Measurements from ENCODE around the gene NFYA.
A peak's percentile ranks its signal among the peaks of the same experiment; 100 is the strongest.

Gene NFYA

DNA sequence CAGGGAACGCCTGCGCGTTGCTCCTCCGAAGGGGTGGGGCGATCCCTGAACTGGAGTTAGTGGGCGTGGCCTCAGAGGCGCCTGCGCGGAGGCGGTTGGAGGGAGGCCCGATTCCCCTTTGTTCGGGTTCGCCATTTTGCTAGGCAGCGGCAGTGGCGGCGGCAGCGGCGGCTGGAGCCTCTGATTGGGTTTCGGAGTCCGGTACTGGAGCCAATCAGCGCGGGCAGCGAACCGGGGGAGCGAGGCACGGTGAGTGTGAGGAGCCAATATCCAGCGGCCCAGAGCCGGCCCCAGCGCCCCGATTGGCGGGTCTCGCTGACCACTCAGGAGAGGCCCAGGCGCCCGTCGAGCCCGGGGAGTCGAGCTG is at the start of gene NFYA:
TSS of gene NFYA (plus strand) at position 139 of the 367 bp plus-strand sequence. CDS start 6,116 bp downstream, outside the sequence.
- Histone ChIP-seq H3K36me3 (ENCODE audit: control insufficient read depth in 2 of 2, insufficient read depth in 1 of 2, low read length in 2 of 2) (peaks cover 0 to 16% of the 10 kb centered on the region in 2 experiments; a peak in 1 of 3 replicates), H3K4me3 (ENCODE audit: low read depth, low read length) (peak within 1 kb of the TSS; percentile 95), H3K4me1 (ENCODE audit: control insufficient read depth, insufficient read depth, low read length) (0 out of 2 replicates have a peak, but pooled peaks cover 2% of the 10 kb centered on the region), H3K27ac (ENCODE audit: extremely low read depth, low read depth, low read length) (peak within 1 kb of the TSS; percentile 94), H3K9me3 (ENCODE audit: control insufficient read depth, insufficient read depth, low read depth, low read length) (no peaks in the 10 kb centered on the region)
- TF ChIP-seq ZNF560 (tag by site-specific recombination; IDR thresholded peaks at IDR 0.05; ENCODE audit: borderline replicate concordance) (no peak), ZNF221 (tag by site-specific recombination; IDR thresholded peaks at IDR 0.05; ENCODE audit: borderline replicate concordance) (no peak), SP2 (tag by site-specific recombination; IDR thresholded peaks at IDR 0.05) (peak; percentile 69), EGR2 (tag by site-specific recombination; IDR thresholded peaks at IDR 0.05; ENCODE audit: low read depth) (peak; percentile 46; the same call in 1 of the 2 replicates), SP3 (tag by site-specific recombination; IDR thresholded peaks at IDR 0.05) (no peak; the same call in 1 of the 2 replicates), ZNF354C (tag by site-specific recombination; IDR thresholded peaks at IDR 0.05; ENCODE audit: borderline replicate concordance, low read depth) (no peak), ZBTB17 (tag by site-specific recombination; IDR thresholded peaks at IDR 0.05) (peak; percentile 66), ZNF416 (tag by site-specific recombination; IDR thresholded peaks at IDR 0.05) (no peak)
- TF ChIP-seq, protein P1, sequence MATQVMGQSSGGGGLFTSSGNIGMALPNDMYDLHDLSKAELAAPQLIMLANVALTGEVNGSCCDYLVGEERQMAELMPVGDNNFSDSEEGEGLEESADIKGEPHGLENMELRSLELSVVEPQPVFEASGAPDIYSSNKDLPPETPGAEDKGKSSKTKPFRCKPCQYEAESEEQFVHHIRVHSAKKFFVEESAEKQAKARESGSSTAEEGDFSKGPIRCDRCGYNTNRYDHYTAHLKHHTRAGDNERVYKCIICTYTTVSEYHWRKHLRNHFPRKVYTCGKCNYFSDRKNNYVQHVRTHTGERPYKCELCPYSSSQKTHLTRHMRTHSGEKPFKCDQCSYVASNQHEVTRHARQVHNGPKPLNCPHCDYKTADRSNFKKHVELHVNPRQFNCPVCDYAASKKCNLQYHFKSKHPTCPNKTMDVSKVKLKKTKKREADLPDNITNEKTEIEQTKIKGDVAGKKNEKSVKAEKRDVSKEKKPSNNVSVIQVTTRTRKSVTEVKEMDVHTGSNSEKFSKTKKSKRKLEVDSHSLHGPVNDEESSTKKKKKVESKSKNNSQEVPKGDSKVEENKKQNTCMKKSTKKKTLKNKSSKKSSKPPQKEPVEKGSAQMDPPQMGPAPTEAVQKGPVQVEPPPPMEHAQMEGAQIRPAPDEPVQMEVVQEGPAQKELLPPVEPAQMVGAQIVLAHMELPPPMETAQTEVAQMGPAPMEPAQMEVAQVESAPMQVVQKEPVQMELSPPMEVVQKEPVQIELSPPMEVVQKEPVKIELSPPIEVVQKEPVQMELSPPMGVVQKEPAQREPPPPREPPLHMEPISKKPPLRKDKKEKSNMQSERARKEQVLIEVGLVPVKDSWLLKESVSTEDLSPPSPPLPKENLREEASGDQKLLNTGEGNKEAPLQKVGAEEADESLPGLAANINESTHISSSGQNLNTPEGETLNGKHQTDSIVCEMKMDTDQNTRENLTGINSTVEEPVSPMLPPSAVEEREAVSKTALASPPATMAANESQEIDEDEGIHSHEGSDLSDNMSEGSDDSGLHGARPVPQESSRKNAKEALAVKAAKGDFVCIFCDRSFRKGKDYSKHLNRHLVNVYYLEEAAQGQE (tag by site-specific recombination; IDR thresholded peaks at IDR 0.05): no peak
- CTCF ChIA-PET: interaction anchor here (0.6 to 1.3 kb wide), 5 partner anchors 9 to 243 kb away, joined by 3 to 4 read pairs (median 3); no protein-coding TSS in a partner anchor
- POLR2A ChIA-PET: interaction anchor here (0.6 to 1.5 kb wide), 19 partner anchors 9 to 1708 kb away, joined by 3 to 8 read pairs (median 3); partner anchors contain the start of gene TAF8

DNA sequence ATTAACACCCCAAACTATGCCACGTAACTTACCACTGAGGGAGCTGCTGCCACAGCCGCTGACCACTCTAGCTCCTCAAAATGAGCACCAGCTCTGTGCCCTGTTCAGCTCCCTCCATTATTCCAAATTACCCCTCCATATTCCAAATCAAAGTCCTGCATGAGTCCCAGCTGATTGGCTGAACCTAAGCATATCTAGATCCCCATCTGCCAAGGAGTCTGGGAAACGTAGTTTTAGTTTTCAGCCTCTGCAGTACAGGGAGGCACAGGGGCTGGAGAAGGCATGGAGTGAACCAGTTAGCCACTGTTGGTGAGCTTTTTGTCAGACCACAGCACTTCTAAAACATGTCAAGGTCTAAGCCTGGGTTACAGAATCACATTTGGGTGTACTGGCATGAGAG is 49.7 kb upstream of the NFYA start:
- Histone ChIP-seq H3K4me3 (ENCODE audit: low read depth, low read length) (no peak overlapping the region), H3K4me1 (ENCODE audit: control insufficient read depth, insufficient read depth, low read length) (peaks cover 16% of the 10 kb centered on the region), H3K9me3 (ENCODE audit: control insufficient read depth, insufficient read depth, low read depth, low read length) (no peaks in the 10 kb centered on the region), H3K36me3 (ENCODE audit: control insufficient read depth in 2 of 2, insufficient read depth in 1 of 2, low read length in 2 of 2) (no peaks in the 10 kb centered on the region), H3K27ac (ENCODE audit: extremely low read depth, low read depth, low read length) (no peak overlapping the region)
- CTCF ChIA-PET: interaction anchor here (0.9 to 11.0 kb wide), 15 partner anchors 8 to 409 kb away, joined by 3 to 146 read pairs (median 6); partner anchors contain the start of genes TSPO2 and UNC5CL
- TF ChIP-seq, protein P2, sequence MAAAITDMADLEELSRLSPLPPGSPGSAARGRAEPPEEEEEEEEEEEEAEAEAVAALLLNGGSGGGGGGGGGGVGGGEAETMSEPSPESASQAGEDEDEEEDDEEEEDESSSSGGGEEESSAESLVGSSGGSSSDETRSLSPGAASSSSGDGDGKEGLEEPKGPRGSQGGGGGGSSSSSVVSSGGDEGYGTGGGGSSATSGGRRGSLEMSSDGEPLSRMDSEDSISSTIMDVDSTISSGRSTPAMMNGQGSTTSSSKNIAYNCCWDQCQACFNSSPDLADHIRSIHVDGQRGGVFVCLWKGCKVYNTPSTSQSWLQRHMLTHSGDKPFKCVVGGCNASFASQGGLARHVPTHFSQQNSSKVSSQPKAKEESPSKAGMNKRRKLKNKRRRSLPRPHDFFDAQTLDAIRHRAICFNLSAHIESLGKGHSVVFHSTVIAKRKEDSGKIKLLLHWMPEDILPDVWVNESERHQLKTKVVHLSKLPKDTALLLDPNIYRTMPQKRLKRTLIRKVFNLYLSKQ (tag by site-specific recombination; IDR thresholded peaks at IDR 0.05; ENCODE audit: borderline replicate concordance): no peak
- no peak for TF ChIP-seq ZNF585B (tag by site-specific recombination; IDR thresholded peaks at IDR 0.05)
- no peak for TF ChIP-seq ZNF621 (tag by site-specific recombination; IDR thresholded peaks at IDR 0.05)
- TF ChIP-seq ZNF10 (tag by site-specific recombination; IDR thresholded peaks at IDR 0.05): no peak
- TF ChIP-seq, protein P3, sequence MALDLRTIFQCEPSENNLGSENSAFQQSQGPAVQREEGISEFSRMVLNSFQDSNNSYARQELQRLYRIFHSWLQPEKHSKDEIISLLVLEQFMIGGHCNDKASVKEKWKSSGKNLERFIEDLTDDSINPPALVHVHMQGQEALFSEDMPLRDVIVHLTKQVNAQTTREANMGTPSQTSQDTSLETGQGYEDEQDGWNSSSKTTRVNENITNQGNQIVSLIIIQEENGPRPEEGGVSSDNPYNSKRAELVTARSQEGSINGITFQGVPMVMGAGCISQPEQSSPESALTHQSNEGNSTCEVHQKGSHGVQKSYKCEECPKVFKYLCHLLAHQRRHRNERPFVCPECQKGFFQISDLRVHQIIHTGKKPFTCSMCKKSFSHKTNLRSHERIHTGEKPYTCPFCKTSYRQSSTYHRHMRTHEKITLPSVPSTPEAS (tag by site-specific recombination; IDR thresholded peaks at IDR 0.05): no peak
- POLR2A ChIA-PET: interaction anchor here (1.2 kb wide), 1 partner anchor 49 kb away, joined by 3 read pairs; the partner anchor contains the start of genes NFYA and OARD1

DNA sequence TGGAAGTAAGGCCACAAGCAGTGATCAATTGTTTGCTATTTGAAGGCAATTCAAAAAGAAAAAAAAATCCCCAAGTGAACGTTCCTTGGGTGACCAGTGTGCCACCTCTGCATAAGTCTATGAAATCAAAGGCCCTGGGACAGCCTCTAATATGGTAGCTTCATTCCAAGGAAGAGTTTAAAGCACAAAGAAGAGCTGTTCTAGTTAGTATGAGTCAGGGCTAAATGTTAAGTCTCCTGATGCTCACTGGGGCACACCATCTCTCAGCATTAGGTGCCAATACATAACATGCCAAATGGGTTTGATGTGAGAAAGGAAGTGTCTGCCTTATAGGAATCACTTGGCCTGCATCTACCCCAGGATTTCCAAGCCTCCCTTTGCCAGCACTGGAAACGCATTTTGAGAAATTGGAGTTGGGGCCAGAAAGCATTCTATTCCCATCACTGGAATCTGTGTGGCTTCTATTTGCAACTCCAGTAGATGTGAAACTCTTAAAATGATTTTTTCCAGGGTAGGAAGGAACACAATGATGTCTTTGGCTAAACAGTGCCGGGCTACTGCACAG is 46.7 kb upstream of the NFYA start:
- ChIA-PET CTCF (interaction anchor here (0.5 to 11.0 kb wide), 14 partner anchors 12 to 1161 kb away, joined by 3 to 146 read pairs (median 8); partner anchors contain the start of genes TSPO2 and UNC5CL), POLR2A (no interaction called here)
- H3K9me3 ChIP-seq (ENCODE audit: control insufficient read depth, insufficient read depth, low read depth, low read length): no peaks in the 10 kb centered on the region
- no peak overlapping the region for H3K4me3 ChIP-seq (ENCODE audit: low read depth, low read length)
- no peak overlapping the region for H3K27ac ChIP-seq (ENCODE audit: extremely low read depth, low read depth, low read length)
- peaks cover 16% of the 10 kb centered on the region for H3K4me1 ChIP-seq (ENCODE audit: control insufficient read depth, insufficient read depth, low read length)
- no peaks in the 10 kb centered on the region for H3K36me3 ChIP-seq (ENCODE audit: control insufficient read depth in 2 of 2, insufficient read depth in 1 of 2, low read length in 2 of 2)
- TF ChIP-seq KLF7 (tag by site-specific recombination; IDR thresholded peaks at IDR 0.05; ENCODE audit: borderline replicate concordance) (no peak), ZNF391 (tag by site-specific recombination; IDR thresholded peaks at IDR 0.05; ENCODE audit: borderline replicate concordance, low read depth) (no peak), ZEB2 (tag by site-specific recombination; IDR thresholded peaks at IDR 0.05) (no peak), ZNF48 (tag by site-specific recombination; IDR thresholded peaks at IDR 0.05) (no peak), ZNF114 (tag by site-specific recombination; IDR thresholded peaks at IDR 0.05) (no peak), ZSCAN16 (tag by site-specific recombination; IDR thresholded peaks at IDR 0.05) (no peak)
- TF ChIP-seq, protein P4, sequence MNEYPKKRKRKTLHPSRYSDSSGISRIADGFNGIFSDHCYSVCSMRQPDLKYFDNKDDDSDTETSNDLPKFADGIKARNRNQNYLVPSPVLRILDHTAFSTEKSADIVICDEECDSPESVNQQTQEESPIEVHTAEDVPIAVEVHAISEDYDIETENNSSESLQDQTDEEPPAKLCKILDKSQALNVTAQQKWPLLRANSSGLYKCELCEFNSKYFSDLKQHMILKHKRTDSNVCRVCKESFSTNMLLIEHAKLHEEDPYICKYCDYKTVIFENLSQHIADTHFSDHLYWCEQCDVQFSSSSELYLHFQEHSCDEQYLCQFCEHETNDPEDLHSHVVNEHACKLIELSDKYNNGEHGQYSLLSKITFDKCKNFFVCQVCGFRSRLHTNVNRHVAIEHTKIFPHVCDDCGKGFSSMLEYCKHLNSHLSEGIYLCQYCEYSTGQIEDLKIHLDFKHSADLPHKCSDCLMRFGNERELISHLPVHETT (tag by site-specific recombination; IDR thresholded peaks at IDR 0.05): no peak
- TF ChIP-seq, protein P5, sequence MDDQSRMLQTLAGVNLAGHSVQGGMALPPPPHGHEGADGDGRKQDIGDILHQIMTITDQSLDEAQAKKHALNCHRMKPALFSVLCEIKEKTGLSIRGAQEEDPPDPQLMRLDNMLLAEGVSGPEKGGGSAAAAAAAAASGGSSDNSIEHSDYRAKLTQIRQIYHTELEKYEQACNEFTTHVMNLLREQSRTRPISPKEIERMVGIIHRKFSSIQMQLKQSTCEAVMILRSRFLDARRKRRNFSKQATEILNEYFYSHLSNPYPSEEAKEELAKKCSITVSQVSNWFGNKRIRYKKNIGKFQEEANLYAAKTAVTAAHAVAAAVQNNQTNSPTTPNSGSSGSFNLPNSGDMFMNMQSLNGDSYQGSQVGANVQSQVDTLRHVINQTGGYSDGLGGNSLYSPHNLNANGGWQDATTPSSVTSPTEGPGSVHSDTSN (CRISPR knock-in tag; IDR thresholded peaks at IDR 0.05): no peak

Measured in HEK293 (cell line).